Activated CD4-positive, alpha-beta memory T cell treated with anti-CD3 and anti-CD28 coated beads, Interleukin-2, amount 10 ng/mL, durations not matched to agents 7 days and 5 days (primary cell): Measurements from ENCODE around the gene MT1G. TPM values are rescaled to one million over a fixed set of nuclear protein-coding genes. Genes with fewer than 3 reads are reported as not detected.

ENCODE experiments used
- CTCF ChIA-PET: fragments of 350-600 bp; sonication (Branson Sonifier 250); formaldehyde crosslinking; loops from one replicate; lab custom pipeline; 2021; ENCODE audit warnings: antibody characterized with exemption, inconsistent platforms; lab: Charles Lee
- POLR2A ChIA-PET: fragments of 350-600 bp; sonication (Branson Sonifier 250); formaldehyde crosslinking; loops from one replicate; lab custom pipeline; 2021; ENCODE audit warnings: antibody characterized with exemption; lab: Charles Lee
- DNase-seq: peaks from one replicate; pipeline ENCODE4 v3.0.0-alpha.2; 2020
- H3K27ac Mint-ChIP-seq: one replicate; pipeline ENCODE4 v1.8.0; 2021; ENCODE audit warnings: mild to moderate bottlenecking, mixed read lengths
- H3K27me3 Mint-ChIP-seq: one replicate; pipeline ENCODE4 v1.8.0; 2021; ENCODE audit warnings: mixed read lengths
- H3K36me3 Mint-ChIP-seq: one replicate; pipeline ENCODE4 v1.8.0; 2021; ENCODE audit warnings: low read depth, mixed read lengths
- H3K4me1 Mint-ChIP-seq: one replicate; pipeline ENCODE4 v1.8.0; 2021; ENCODE audit warnings: mixed read lengths
- H3K4me3 Mint-ChIP-seq: one replicate; pipeline ENCODE4 v1.8.0; 2021; ENCODE audit warnings: mild to moderate bottlenecking, mixed read lengths
- H3K9me3 Mint-ChIP-seq: one replicate; pipeline ENCODE4 v1.8.0; 2021; ENCODE audit warnings: mixed read lengths
- total RNA-seq, 2 experiments: library from RNA; stranded (reverse); gene quantifications; one replicate each; pipeline ENCODE4 v1.2.3, GENCODE V29; 2021

The MT1G gene
- total RNA-seq, 2 experiments from 2014 or later: 2.2 to 2.9 TPM

DNA sequence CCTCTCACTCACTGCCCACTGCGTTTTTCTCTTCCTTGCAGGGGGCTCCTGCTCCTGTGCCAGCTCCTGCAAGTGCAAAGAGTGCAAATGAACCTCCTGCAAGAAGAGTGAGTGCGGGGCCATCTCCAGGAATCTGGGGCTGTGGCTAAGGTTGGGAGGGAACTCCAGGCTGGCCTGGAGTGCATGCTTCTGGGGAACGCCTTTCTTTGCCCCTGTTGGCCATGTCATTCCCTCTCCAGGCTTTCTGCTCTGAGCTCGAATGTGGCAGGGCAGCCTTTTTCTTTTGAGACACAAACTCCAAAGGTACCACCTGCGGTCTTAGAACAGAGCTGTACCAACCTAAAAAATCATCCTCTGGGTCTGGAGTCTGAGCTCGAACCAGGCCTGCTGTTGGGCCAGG is 49.7 kb downstream of the MT1G start:
- peaks cover 26% of the 10 kb centered on the region for H3K4me1 Mint-ChIP-seq
- H3K27ac Mint-ChIP-seq: no peak overlapping the region
- H3K36me3 Mint-ChIP-seq: no peaks in the 10 kb centered on the region

DNA sequence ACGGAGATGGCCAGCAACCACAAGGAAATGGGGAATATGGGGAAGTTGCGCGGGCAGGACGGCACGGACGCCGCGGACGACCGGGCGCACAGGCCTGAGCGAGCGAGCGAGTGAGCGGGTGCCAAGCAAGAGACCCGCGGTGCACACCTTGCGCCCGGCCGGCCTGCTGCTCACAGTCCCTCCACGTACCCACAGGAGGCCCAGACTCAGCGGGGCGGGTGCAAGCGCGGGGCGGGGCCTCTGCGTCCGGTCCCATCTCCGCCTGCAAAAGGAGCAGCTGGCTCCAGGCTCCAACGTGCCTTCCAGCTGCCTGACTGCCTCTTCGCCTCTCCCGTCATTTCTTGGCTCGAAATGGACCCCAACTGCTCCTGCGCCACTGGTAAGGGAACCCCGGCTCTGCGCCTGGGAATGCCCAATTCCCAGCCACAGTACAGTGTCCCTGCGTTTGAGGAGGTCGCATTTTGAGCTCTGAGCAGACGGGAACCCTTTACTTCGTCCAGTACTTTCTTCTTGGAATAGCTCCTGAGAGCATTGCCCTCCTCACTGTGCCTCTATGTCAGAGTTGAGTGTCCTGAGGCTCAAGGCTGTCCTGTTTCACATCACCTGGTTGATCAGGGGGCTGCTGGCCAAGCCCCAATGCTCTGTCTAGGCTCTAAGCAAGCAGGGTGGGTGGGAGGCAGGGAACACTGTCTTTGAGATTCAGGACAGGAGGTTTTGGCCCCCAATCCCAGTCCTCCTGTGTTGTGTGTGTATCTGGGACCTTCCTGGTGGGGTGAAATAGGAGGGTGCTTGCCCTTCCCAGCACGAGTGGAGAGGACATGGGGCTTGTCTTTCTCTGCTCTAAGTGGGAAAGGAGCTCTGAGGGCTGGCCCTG is 50.4 kb downstream of the MT1G start:
- Mint-ChIP-seq H3K9me3 (no peaks in the 10 kb centered on the region), H3K4me1 (peaks cover 27% of the 10 kb centered on the region), H3K36me3 (no peaks in the 10 kb centered on the region), H3K27ac (no peak overlapping the region), H3K27me3 (peaks cover 32% of the 10 kb centered on the region), H3K4me3 (peak overlapping the region; percentile 6)
- POLR2A ChIA-PET: interaction anchor here (0.9 to 1.5 kb wide), 3 partner anchors 9 to 13 kb away, joined by 3 to 6 read pairs (median 5); partner anchors contain the start of gene MT2A
- CTCF ChIA-PET: interaction anchor here (1.2 kb wide), 1 partner anchor 9 kb away, joined by 3 read pairs; the partner anchor contains the start of gene MT2A
- peak; percentile 66 for DNase-seq

More for the DNA sequence above, 49.7 kb downstream of the MT1G start:
- DNase-seq: no peak
- peaks cover 33% of the 10 kb centered on the region for H3K27me3 Mint-ChIP-seq
- ChIA-PET CTCF (interaction anchor here (1.2 kb wide), 1 partner anchor 10 kb away, joined by 3 read pairs; the partner anchor contains the start of gene MT2A), POLR2A (interaction anchor here (1.5 kb wide), 1 partner anchor 10 kb away, joined by 6 read pairs; the partner anchor contains the start of gene MT2A)
- no peaks in the 10 kb centered on the region for H3K9me3 Mint-ChIP-seq
- H3K4me3 Mint-ChIP-seq: no peak overlapping the region

Other genes starting within 250 kb of the MT1G start
- gene AMFR, start 242.5 kb downstream of the MT1G start, total RNA-seq: 10 to 100 TPM; 48.8 to 51.0 TPM
- 100 to 1,000 TPM; 239 to 241 TPM for gene NUDT21, start 216.7 kb downstream of the MT1G start, total RNA-seq
- gene OGFOD1, start 216.5 kb downstream of the MT1G start, total RNA-seq: 10 to 100 TPM; 36.5 to 39.5 TPM
- 10 to 100 TPM; 15.6 to 18.4 TPM for gene BBS2, start 148.0 kb downstream of the MT1G start, total RNA-seq
- gene MT4, start 103.0 kb downstream of the MT1G start, total RNA-seq: not detected
- gene MT3, start 78.5 kb downstream of the MT1G start, total RNA-seq: 1 to 10 TPM; 1.8 to 2.5 TPM
- gene MT2A, start 59.5 kb downstream of the MT1G start, total RNA-seq: 10 to 100 TPM; 47.9 to 51.4 TPM
- gene MT1E, start 42.3 kb downstream of the MT1G start, total RNA-seq: 10 to 100 TPM; 10.4 to 12.3 TPM
- not detected for gene MT1M, start 35.4 kb downstream of the MT1G start, total RNA-seq
- not detected for gene MT1A, start 29.4 kb downstream of the MT1G start, total RNA-seq
- not detected for gene MT1B, start 16.2 kb downstream of the MT1G start, total RNA-seq
- gene MT1F, start 10.1 kb downstream of the MT1G start, total RNA-seq: 10 to 100 TPM; 15.8 to 16.4 TPM
- not detected for gene MT1H, start 1.7 kb upstream of the MT1G start, total RNA-seq
- 10 to 100 TPM; 28.4 to 33.1 TPM for gene MT1X, start 14.4 kb upstream of the MT1G start, total RNA-seq
- gene NUP93, start 62.1 kb upstream of the MT1G start, total RNA-seq: 10 to 100 TPM; 66.4 to 70.1 TPM
- not detected for gene SLC12A3, start 197.1 kb upstream of the MT1G start, total RNA-seq